MM.1S (cell line): ENCODE results near the gene RGS12.

Experiments
- DNase-seq: peaks from one replicate; pipeline ENCODE4 v3.0.0-alpha.2; 2015
- H2AFZ ChIP-seq: fragments of 300-600 bp; sonication (generic); 2 replicates; pipeline ENCODE4 v1.6.0; 2016; ENCODE audit warnings: antibody characterized with exemption, low read length
- H3F3A ChIP-seq: fragments of 300-600 bp; sonication (generic); 2 replicates; pipeline ENCODE4 v1.6.1; 2016; ENCODE audit warnings: mild to moderate bottlenecking, antibody characterized with exemption, low read length, moderate library complexity, mixed read lengths; ENCODE audit not compliant: insufficient read depth
- H3K27ac ChIP-seq: fragments of 300-600 bp; sonication (generic); 2 replicates; pipeline ENCODE4 v1.5.1; 2016; ENCODE audit warnings: mild to moderate bottlenecking, low read length
- H3K27me3 ChIP-seq: fragments of 300-600 bp; sonication (generic); replicated peaks from 2 replicates; pipeline ENCODE4 v1.6.0; 2016; ENCODE audit warnings: low read length; ENCODE audit not compliant: insufficient read depth
- H3K36me3 ChIP-seq: fragments of 300-600 bp; sonication (generic); replicated peaks from 2 replicates; pipeline ENCODE4 v1.6.1; 2016; ENCODE audit warnings: mild to moderate bottlenecking, low read length, mixed read lengths; ENCODE audit not compliant: insufficient read depth
- H3K4me1 ChIP-seq: fragments of 300-600 bp; sonication (generic); 2 replicates; pipeline ENCODE4 v1.6.1; 2016; ENCODE audit warnings: low read length, mixed read lengths
- H3K4me2 ChIP-seq: fragments of 300-600 bp; sonication (generic); 2 replicates; pipeline ENCODE4 v1.6.0; 2016; ENCODE audit warnings: low read depth, low read length
- H3K4me3 ChIP-seq: fragments of 300-600 bp; sonication (generic); 2 replicates; pipeline ENCODE4 v1.5.1; 2016; ENCODE audit warnings: low read length, mixed read lengths
- H3K79me2 ChIP-seq: fragments of 300-600 bp; sonication (generic); 2 replicates; pipeline ENCODE4 v1.6.1; 2016; ENCODE audit warnings: mixed run types, low read length, mixed read lengths
- H3K9ac ChIP-seq: fragments of 300-600 bp; sonication (generic); 2 replicates; pipeline ENCODE4 v1.6.1; 2016; ENCODE audit warnings: low read length, mixed read lengths
- H3K9me2 ChIP-seq: fragments of 300-600 bp; sonication (generic); replicated peaks from 2 replicates; pipeline ENCODE4 v1.6.1; 2016; ENCODE audit warnings: mild to moderate bottlenecking, low read length, mixed read lengths; ENCODE audit not compliant: insufficient read depth
- H3K9me3 ChIP-seq: fragments of 300-600 bp; sonication (generic); replicated peaks from 2 replicates; pipeline ENCODE4 v1.6.1; 2016; ENCODE audit warnings: mild to moderate bottlenecking, low read length, mixed read lengths; ENCODE audit not compliant: insufficient read depth
- H4K20me1 ChIP-seq: fragments of 300-600 bp; sonication (generic); 2 replicates; pipeline ENCODE4 v1.6.1; 2016; ENCODE audit warnings: mild to moderate bottlenecking, low read length, moderate library complexity, mixed read lengths; ENCODE audit not compliant: insufficient read depth
- EZH2 ChIP-seq: fragments of 300-600 bp; sonication (generic); optimal IDR thresholded peaks from 2 replicates; pipeline ENCODE3; 2017; ENCODE audit warnings: low read depth, mild to moderate bottlenecking, antibody characterized with exemption, low read length, mixed read lengths
- EZH2phosphoT487 ChIP-seq: fragments of 300-600 bp; sonication (generic); IDR thresholded peaks from 2 replicates; pipeline ENCODE4 v1.6.1; 2018; ENCODE audit warnings: antibody characterized with exemption, low read length
- TF ChIP-seq, protein P1 (sequence below): fragments of 300-600 bp; sonication (generic); IDR thresholded peaks from 2 replicates; pipeline ENCODE4 v1.5.1; 2016; ENCODE audit warnings: antibody characterized with exemption, low read length, mixed read lengths

RGS12 gene

DNA sequence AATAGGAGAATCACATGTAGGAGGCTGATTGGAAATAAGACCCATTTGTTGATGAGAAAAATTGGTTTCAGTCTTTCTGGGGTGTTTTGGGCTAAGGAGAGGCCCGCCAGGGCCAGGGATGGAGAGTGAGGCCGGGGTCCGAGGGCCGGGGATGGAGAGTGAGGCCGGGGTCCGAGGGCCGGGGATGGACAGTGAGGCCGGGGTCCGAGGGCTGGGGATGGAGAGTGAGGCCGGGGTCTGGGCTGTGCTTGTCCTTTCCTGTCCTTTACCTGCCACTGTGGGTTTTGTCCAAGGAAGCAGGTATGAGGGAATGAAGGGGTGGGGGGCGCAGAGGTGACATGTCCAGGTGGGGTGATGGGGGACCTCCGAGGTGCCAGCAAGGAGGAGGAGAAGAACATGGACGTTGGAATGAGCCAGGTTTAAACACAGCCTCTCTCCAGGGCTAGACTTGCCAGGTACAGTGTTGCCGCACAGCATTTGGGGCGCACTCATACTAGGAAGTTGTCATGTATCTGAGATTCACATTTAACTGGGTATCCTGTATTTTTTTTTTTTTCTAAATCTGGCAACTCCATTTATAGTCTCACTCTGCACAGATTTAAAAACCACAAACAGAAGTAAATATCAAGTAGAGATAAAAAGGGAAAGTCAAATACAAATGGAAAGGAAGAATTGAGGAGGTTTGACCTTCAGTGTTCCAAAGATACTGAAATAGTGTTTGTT, 8.8 kb downstream of the RGS12 start:
- Histone ChIP-seq H3K36me3 (no peaks in the 10 kb centered on the region), H3K9ac (no peak overlapping the region), H3K4me2 (no peak overlapping the region), H3F3A (no peaks in the 10 kb centered on the region), H3K9me3 (no peaks in the 10 kb centered on the region), H2AFZ (no peak overlapping the region), H3K27me3 (no peaks in the 10 kb centered on the region), H3K9me2 (no peaks in the 10 kb centered on the region), H3K27ac (no peak overlapping the region), H3K4me1 (no peaks in the 10 kb centered on the region), H4K20me1 (no peaks in the 10 kb centered on the region), H3K4me3 (no peak overlapping the region), H3K79me2 (peaks cover 28% of the 10 kb centered on the region)
- TF ChIP-seq EZH2 (no peak), EZH2phosphoT487 (no peak)
- TF ChIP-seq, protein P1, sequence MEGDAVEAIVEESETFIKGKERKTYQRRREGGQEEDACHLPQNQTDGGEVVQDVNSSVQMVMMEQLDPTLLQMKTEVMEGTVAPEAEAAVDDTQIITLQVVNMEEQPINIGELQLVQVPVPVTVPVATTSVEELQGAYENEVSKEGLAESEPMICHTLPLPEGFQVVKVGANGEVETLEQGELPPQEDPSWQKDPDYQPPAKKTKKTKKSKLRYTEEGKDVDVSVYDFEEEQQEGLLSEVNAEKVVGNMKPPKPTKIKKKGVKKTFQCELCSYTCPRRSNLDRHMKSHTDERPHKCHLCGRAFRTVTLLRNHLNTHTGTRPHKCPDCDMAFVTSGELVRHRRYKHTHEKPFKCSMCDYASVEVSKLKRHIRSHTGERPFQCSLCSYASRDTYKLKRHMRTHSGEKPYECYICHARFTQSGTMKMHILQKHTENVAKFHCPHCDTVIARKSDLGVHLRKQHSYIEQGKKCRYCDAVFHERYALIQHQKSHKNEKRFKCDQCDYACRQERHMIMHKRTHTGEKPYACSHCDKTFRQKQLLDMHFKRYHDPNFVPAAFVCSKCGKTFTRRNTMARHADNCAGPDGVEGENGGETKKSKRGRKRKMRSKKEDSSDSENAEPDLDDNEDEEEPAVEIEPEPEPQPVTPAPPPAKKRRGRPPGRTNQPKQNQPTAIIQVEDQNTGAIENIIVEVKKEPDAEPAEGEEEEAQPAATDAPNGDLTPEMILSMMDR: no peak
- no peak for DNase-seq

DNA sequence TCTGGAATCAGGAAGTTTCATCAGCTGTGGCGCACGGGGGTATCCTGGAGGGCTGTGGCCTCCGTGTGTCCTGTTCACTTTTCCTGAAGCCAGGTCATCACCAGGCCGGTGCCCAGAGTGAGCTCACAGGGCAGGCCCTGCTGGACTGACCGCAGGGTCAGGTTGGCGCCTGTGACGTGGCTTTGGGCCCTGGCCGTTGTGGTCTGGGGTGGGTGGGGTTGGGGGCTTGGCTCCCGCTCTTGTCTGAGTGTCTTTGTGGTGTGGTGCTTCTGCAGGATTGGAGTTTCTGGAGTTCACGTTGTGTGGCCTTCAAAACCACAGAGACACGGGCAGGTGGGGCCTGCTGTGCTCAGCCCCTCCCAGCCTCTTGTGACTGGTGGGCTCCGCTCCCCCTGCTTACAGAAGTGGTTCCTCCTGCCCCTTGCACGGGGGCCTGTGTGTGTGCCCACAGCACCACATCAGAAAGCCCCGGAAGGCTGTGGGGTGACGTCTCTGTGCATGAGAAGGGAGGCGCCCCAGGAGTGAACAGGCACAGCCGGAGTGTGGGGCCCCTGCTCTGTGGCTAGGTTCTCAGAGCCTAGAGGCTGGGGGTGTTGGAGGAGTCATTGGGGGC, 9.5 kb downstream of the RGS12 start:
- Histone ChIP-seq H3K36me3 (no peaks in the 10 kb centered on the region), H3K4me1 (no peaks in the 10 kb centered on the region), H3K9me3 (no peaks in the 10 kb centered on the region), H3K9me2 (no peaks in the 10 kb centered on the region), H3K79me2 (peaks cover 31% of the 10 kb centered on the region), H3F3A (no peaks in the 10 kb centered on the region), H3K9ac (no peak overlapping the region), H3K4me3 (no peak overlapping the region), H4K20me1 (no peaks in the 10 kb centered on the region), H3K4me2 (no peak overlapping the region), H3K27ac (no peak overlapping the region), H3K27me3 (no peaks in the 10 kb centered on the region), H2AFZ (no peak overlapping the region)
- no peak for TF ChIP-seq EZH2phosphoT487
- no peak for TF ChIP-seq EZH2
- TF ChIP-seq, protein P1: no peak
- no peak for DNase-seq

- Histone ChIP-seq H3K4me1 (no peaks in the 10 kb centered on the region), H3K9ac (no peak overlapping the region), H3K4me3 (no peak overlapping the region), H3K9me2 (no peaks in the 10 kb centered on the region), H3K27me3 (no peaks in the 10 kb centered on the region), H3K79me2 (peaks cover 31% of the 10 kb centered on the region), H4K20me1 (no peaks in the 10 kb centered on the region), H3K27ac (no peak overlapping the region), H3F3A (no peaks in the 10 kb centered on the region), H2AFZ (no peak overlapping the region), H3K9me3 (no peaks in the 10 kb centered on the region), H3K36me3 (no peaks in the 10 kb centered on the region), H3K4me2 (no peak overlapping the region)
- DNase-seq: no peak
- TF ChIP-seq EZH2phosphoT487: no peak
- TF ChIP-seq EZH2: no peak
- TF ChIP-seq, protein P1: no peak
These were observed 10.2 kb downstream of the RGS12 start for GRCh38 chr4:3302786-3303564.
